ENCODE measurements around the gene PRPS1. TPM values are rescaled to one million over a fixed set of nuclear protein-coding genes. Genes with fewer than 3 reads are reported as not detected.
A peak's percentile ranks its signal among the peaks of the same experiment; 100 is the strongest.

The PRPS1 gene
- total RNA-seq, 1 experiment from 2014 or later: 126 TPM

DNA sequence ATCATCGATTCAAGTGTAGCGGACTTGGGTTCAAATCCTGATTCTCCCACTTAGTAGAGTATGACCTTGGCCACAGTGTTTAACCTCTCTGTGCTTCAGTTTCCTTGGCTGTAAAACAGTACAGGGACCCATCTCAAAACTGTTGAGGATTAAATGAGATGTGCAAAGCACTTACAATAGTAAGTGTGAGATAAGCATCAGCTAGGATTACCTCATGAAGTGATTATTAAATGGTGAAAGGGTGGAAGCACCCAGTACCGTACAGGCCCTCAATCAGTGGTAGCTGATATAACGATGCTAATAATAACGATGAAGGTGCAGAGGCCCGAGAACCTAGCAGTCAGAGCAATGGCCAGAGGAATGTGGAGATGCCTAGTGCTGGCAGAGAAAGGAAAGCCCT is 45.1 kb downstream of the PRPS1 start (continued):
- TF ChIP-seq ESRRA (CRISPR knock-in tag; IDR thresholded peaks at IDR 0.05; ENCODE audit: borderline replicate concordance): no peak
- TF ChIP-seq, protein P1, sequence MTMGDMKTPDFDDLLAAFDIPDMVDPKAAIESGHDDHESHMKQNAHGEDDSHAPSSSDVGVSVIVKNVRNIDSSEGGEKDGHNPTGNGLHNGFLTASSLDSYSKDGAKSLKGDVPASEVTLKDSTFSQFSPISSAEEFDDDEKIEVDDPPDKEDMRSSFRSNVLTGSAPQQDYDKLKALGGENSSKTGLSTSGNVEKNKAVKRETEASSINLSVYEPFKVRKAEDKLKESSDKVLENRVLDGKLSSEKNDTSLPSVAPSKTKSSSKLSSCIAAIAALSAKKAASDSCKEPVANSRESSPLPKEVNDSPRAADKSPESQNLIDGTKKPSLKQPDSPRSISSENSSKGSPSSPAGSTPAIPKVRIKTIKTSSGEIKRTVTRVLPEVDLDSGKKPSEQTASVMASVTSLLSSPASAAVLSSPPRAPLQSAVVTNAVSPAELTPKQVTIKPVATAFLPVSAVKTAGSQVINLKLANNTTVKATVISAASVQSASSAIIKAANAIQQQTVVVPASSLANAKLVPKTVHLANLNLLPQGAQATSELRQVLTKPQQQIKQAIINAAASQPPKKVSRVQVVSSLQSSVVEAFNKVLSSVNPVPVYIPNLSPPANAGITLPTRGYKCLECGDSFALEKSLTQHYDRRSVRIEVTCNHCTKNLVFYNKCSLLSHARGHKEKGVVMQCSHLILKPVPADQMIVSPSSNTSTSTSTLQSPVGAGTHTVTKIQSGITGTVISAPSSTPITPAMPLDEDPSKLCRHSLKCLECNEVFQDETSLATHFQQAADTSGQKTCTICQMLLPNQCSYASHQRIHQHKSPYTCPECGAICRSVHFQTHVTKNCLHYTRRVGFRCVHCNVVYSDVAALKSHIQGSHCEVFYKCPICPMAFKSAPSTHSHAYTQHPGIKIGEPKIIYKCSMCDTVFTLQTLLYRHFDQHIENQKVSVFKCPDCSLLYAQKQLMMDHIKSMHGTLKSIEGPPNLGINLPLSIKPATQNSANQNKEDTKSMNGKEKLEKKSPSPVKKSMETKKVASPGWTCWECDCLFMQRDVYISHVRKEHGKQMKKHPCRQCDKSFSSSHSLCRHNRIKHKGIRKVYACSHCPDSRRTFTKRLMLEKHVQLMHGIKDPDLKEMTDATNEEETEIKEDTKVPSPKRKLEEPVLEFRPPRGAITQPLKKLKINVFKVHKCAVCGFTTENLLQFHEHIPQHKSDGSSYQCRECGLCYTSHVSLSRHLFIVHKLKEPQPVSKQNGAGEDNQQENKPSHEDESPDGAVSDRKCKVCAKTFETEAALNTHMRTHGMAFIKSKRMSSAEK (CRISPR knock-in tag; IDR thresholded peaks at IDR 0.05; ENCODE audit: borderline replicate concordance): no peak

DNA sequence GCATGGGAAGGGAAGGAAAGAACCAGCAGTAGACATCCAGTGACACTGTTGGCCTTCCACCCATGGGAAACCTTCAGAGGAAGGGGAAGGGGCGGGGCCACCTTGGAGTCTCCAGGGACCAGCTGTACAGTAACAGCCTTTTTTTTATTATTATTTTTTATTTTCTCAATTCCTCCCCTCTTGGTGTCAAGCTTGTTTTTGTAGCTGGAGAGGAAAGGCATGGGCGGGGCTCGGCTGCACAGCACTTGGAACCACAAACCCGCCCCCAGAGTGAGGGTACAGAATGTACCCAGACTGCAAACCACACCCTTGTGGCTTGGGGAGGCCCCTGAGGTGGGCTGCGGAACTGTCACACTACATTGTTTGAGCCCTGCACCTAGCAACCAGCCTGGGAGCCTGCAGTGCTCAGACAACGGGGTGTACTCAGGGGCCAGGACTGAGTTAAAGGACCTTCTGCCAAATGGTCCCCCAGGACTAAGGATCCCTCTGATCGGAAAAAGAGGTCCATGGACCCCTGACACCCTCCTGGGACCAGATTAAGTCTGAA is 45.7 kb downstream of the PRPS1 start:
- H3K9me3 Mint-ChIP-seq: no peaks in the 10 kb centered on the region
- TF ChIP-seq, protein P2, sequence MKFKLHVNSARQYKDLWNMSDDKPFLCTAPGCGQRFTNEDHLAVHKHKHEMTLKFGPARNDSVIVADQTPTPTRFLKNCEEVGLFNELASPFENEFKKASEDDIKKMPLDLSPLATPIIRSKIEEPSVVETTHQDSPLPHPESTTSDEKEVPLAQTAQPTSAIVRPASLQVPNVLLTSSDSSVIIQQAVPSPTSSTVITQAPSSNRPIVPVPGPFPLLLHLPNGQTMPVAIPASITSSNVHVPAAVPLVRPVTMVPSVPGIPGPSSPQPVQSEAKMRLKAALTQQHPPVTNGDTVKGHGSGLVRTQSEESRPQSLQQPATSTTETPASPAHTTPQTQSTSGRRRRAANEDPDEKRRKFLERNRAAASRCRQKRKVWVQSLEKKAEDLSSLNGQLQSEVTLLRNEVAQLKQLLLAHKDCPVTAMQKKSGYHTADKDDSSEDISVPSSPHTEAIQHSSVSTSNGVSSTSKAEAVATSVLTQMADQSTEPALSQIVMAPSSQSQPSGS (CRISPR knock-in tag; IDR thresholded peaks at IDR 0.05; ENCODE audit: borderline replicate concordance, low read depth): no peak
- TF ChIP-seq, protein P3, sequence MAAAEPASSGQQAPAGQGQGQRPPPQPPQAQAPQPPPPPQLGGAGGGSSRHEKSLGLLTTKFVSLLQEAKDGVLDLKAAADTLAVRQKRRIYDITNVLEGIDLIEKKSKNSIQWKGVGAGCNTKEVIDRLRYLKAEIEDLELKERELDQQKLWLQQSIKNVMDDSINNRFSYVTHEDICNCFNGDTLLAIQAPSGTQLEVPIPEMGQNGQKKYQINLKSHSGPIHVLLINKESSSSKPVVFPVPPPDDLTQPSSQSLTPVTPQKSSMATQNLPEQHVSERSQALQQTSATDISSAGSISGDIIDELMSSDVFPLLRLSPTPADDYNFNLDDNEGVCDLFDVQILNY (CRISPR knock-in tag; IDR thresholded peaks at IDR 0.05): no peak
- no peak for TF ChIP-seq ZNF121 (CRISPR knock-in tag; IDR thresholded peaks at IDR 0.05)
- peaks cover 33% of the 10 kb centered on the region for H3K4me1 Mint-ChIP-seq
- no peak overlapping the region for H3K4me3 Mint-ChIP-seq
- H3K36me3 Mint-ChIP-seq: no peaks in the 10 kb centered on the region
- H3K27me3 Mint-ChIP-seq (ENCODE audit: low read depth): peaks cover 5% of the 10 kb centered on the region; the same call in 1 of the 2 replicates
- H3K27ac Mint-ChIP-seq: no peak overlapping the region
- ATAC-seq (peak; percentile 49), DNase-seq (ENCODE audit: low spot score) (no peak)
- ChIA-PET POLR2A (interaction anchor here (1.0 kb wide), 2 partner anchors 42 to 55 kb away, joined by 3 read pairs; no protein-coding TSS in a partner anchor), CTCF (interaction anchor here (1.2 to 2.4 kb wide), 7 partner anchors 12 to 103 kb away, joined by 3 to 46 read pairs (median 13); partner anchors contain the start of genes NCBP2L and TSC22D3)

DNA sequence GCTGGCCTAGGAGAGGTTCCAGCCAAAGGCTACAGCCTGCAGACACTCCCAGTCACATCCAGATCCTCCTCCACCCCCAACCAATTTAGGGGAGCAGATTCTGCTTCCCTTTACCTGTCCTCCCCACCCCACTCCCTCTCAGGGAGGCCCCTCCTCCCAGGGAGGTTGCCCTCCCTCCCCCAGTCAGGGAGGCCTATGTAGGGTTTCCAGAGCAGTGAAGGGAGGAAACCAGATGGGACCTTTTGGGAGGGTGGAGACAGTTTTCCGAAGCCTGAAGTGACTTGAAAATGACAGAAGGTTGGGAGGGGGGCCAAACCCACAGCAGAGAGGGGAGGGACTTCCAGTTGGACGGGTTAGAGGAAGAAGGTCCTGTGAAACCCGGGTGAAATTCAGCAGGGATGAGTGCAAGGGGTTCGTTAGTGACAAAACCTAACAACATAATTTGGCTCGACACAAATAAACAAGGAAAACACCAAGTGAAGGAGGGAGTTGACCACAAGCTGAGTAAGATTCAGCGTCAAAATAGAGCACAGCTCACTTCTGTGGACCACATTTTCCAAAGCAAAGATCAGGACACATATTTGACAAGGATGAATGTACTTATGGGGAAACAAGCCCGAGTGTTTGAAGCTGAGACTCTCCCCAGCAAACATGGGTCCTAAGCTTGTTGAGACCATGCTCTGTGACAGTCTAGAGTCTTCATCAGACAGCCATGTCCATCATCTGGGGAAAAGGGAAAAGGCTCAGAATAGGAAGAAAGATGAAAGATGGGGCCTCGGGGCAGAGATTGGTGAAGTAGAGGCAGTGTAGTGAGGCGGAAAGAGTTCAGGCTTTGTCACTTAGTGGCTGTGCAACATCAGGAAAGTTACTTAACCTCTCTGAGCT is 46.4 kb downstream of the PRPS1 start:
- CTCF ChIA-PET: interaction anchor here (1.2 to 2.4 kb wide), 4 partner anchors 13 to 102 kb away, joined by 3 to 46 read pairs (median 38); partner anchors contain the start of genes NCBP2L and TSC22D3
- Mint-ChIP-seq H3K27ac (no peak overlapping the region), H3K4me1 (peaks cover 30% of the 10 kb centered on the region), H3K4me3 (no peak overlapping the region), H3K36me3 (no peaks in the 10 kb centered on the region), H3K9me3 (no peaks in the 10 kb centered on the region), H3K27me3 (ENCODE audit: low read depth) (peaks cover 5% of the 10 kb centered on the region; the same call in 1 of the 2 replicates)
- DNase-seq (ENCODE audit: low spot score) (no peak), ATAC-seq (no peak)
- no peak for TF ChIP-seq GRHL2 (CRISPR knock-in tag; IDR thresholded peaks at IDR 0.05; ENCODE audit: insufficient replicate concordance, severe bottlenecking)
- TF ChIP-seq, protein P4, sequence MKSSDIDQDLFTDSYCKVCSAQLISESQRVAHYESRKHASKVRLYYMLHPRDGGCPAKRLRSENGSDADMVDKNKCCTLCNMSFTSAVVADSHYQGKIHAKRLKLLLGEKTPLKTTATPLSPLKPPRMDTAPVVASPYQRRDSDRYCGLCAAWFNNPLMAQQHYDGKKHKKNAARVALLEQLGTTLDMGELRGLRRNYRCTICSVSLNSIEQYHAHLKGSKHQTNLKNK (CRISPR knock-in tag; IDR thresholded peaks at IDR 0.05): no peak
- TF ChIP-seq, protein P5, sequence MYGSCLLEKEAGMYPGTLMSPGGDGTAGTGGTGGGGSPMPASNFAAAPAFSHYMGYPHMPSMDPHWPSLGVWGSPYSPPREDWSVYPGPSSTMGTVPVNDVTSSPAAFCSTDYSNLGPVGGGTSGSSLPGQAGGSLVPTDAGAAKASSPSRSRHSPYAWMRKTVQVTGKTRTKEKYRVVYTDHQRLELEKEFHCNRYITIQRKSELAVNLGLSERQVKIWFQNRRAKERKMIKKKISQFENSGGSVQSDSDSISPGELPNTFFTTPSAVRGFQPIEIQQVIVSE (CRISPR knock-in tag; IDR thresholded peaks at IDR 0.05; ENCODE audit: borderline replicate concordance): no peak
- TF ChIP-seq, protein P6, sequence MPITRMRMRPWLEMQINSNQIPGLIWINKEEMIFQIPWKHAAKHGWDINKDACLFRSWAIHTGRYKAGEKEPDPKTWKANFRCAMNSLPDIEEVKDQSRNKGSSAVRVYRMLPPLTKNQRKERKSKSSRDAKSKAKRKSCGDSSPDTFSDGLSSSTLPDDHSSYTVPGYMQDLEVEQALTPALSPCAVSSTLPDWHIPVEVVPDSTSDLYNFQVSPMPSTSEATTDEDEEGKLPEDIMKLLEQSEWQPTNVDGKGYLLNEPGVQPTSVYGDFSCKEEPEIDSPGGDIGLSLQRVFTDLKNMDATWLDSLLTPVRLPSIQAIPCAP (CRISPR knock-in tag; IDR thresholded peaks at IDR 0.05): no peak
- TF ChIP-seq, protein P7, sequence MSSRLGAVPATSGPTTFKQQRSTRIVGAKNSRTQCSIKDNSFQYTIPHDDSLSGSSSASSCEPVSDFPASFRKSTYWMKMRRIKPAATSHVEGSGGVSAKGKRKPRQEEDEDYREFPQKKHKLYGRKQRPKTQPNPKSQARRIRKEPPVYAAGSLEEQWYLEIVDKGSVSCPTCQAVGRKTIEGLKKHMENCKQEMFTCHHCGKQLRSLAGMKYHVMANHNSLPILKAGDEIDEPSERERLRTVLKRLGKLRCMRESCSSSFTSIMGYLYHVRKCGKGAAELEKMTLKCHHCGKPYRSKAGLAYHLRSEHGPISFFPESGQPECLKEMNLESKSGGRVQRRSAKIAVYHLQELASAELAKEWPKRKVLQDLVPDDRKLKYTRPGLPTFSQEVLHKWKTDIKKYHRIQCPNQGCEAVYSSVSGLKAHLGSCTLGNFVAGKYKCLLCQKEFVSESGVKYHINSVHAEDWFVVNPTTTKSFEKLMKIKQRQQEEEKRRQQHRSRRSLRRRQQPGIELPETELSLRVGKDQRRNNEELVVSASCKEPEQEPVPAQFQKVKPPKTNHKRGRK (CRISPR knock-in tag; IDR thresholded peaks at IDR 0.05; ENCODE audit: borderline replicate concordance): no peak
- no peak for TF ChIP-seq ZNF263 (CRISPR knock-in tag; IDR thresholded peaks at IDR 0.05; ENCODE audit: low read depth)
- no peak for TF ChIP-seq ZNF317 (CRISPR knock-in tag; IDR thresholded peaks at IDR 0.05; ENCODE audit: borderline replicate concordance, low read depth)
- TF ChIP-seq ZNF396 (CRISPR knock-in tag; IDR thresholded peaks at IDR 0.05; ENCODE audit: borderline replicate concordance): no peak
- POLR2A ChIA-PET: interaction anchor here (3.5 kb wide), 1 partner anchor 41 kb away, joined by 11 read pairs; no protein-coding TSS in a partner anchor
